OCI-M1 (cell line): ENCODE data around the gene ADGRV1.
A peak's percentile ranks its signal among the peaks of the same experiment; 100 is the strongest.

Experiments
- DNase-seq: peaks from one replicate; lab custom pipeline; 2025; lab: John Stamatoyannopoulos, UW

ADGRV1 gene

GRCh38 chr5:91118354-91118753, 559.8 kb downstream of the ADGRV1 start:
- DNase-seq, result no peak

- DNase-seq, result no peak
Measured at GRCh38 chr5:91118796-91119195, 560.2 kb downstream of the ADGRV1 start.

- DNase-seq, result no peak
Measured at GRCh38 chr5:91119217-91119616, 560.6 kb downstream of the ADGRV1 start.

- no peak for DNase-seq
Measured at GRCh38 chr5:91119981-91120850, 561.6 kb downstream of the ADGRV1 start.

GRCh38 chr5:91121347-91121993, 562.9 kb downstream of the ADGRV1 start:
- DNase-seq, result no peak

- no peak for DNase-seq
Measured at GRCh38 chr5:91122651-91123050, 564.1 kb downstream of the ADGRV1 start.

- no peak for DNase-seq
Measured at GRCh38 chr5:91123291-91123690, 564.7 kb downstream of the ADGRV1 start.

- DNase-seq, result no peak
Measured at GRCh38 chr5:91123901-91124300, 565.3 kb downstream of the ADGRV1 start.

- no peak for DNase-seq
Measured at GRCh38 chr5:91125916-91126315, 567.3 kb downstream of the ADGRV1 start.

GRCh38 chr5:91126448-91126847, 567.9 kb downstream of the ADGRV1 start:
- no peak for DNase-seq

- no peak for DNase-seq
Measured at GRCh38 chr5:91126888-91127287, 568.3 kb downstream of the ADGRV1 start.

- no peak for DNase-seq
Measured at GRCh38 chr5:91127456-91128081, 569.0 kb downstream of the ADGRV1 start.

- DNase-seq, result no peak
Measured at GRCh38 chr5:91128604-91129003, 570.0 kb downstream of the ADGRV1 start.

- no peak for DNase-seq
Measured at GRCh38 chr5:91129748-91130147, 571.2 kb downstream of the ADGRV1 start.

GRCh38 chr5:91130759-91131158, 572.2 kb downstream of the ADGRV1 start:
- DNase-seq, result no peak

- no peak for DNase-seq
Measured at GRCh38 chr5:91132550-91132949, 574.0 kb downstream of the ADGRV1 start.

- DNase-seq, result no peak
Measured at GRCh38 chr5:91133183-91133582, 574.6 kb downstream of the ADGRV1 start.

GRCh38 chr5:91135475-91136248, 577.1 kb downstream of the ADGRV1 start:
- no peak for DNase-seq

- no peak for DNase-seq
Measured at GRCh38 chr5:91136271-91136670, 577.7 kb downstream of the ADGRV1 start.

GRCh38 chr5:91137647-91138046, 579.0 kb downstream of the ADGRV1 start:
- DNase-seq, result no peak

- no peak for DNase-seq
Measured at GRCh38 chr5:91139572-91140200, 581.1 kb downstream of the ADGRV1 start.

GRCh38 chr5:91140657-91141056, 582.1 kb downstream of the ADGRV1 start:
- peak; percentile 33 for DNase-seq
